Choroid plexus epithelial cell (primary cell): ENCODE data around the gene TRAF3IP1.

Source experiments
- DNase-seq: peaks from one replicate; pipeline ENCODE4 v3.0.0-alpha.2; 2010; ENCODE audit warnings: low read depth
- H3K4me3 ChIP-seq: 2 replicates; pipeline ENCODE4 v1.5.1; 2011; ENCODE audit warnings: low read depth, mild to moderate bottlenecking, control low read depth, low read length, moderate library complexity
- TF ChIP-seq, protein P1 (sequence below): conservative IDR thresholded peaks from 2 replicates; pipeline ENCODE4 v1.5.1; 2011; ENCODE audit warnings: low read depth, mild to moderate bottlenecking, control low read depth, inconsistent platforms, low read length, moderate library complexity

The TRAF3IP1 gene

DNA sequence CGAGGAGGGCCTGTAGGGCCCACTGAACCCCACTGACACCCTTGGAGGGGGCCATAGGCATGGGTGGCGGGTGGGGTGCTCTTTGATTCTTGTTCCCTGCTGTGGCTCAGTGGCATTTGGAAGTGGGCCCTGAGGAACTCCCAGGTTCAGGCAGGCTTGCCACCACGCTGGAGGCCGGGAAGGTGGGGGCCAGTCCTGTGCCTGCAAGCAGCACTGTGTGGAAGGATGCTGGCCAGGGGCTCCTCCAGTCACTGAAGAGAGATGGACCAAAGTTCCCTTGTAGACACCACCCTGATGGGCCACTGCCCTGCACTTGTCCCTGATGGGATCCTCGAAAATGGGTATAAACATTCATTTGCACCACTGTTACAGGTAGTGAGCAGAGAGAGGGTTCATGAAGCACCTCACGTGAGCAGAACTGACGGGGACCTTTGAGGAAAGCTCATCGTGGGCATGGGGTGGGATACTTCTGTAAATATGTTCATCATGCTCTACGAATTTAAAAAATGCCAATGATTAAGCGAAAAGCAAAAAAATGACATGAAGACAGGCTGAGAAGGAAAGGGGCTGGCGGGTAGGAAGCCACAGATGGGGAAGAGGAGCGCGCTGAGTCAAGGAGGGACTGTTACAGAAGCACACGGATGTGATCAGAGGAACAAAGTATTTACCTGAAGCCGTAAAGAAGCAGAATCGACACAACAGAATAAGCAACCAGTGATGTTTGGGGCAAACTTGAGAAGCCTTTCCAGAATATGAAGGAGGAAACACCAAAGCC lies 61.2 kb downstream of the TRAF3IP1 start:
- DNase-seq = no peak
- TF ChIP-seq, protein P1, sequence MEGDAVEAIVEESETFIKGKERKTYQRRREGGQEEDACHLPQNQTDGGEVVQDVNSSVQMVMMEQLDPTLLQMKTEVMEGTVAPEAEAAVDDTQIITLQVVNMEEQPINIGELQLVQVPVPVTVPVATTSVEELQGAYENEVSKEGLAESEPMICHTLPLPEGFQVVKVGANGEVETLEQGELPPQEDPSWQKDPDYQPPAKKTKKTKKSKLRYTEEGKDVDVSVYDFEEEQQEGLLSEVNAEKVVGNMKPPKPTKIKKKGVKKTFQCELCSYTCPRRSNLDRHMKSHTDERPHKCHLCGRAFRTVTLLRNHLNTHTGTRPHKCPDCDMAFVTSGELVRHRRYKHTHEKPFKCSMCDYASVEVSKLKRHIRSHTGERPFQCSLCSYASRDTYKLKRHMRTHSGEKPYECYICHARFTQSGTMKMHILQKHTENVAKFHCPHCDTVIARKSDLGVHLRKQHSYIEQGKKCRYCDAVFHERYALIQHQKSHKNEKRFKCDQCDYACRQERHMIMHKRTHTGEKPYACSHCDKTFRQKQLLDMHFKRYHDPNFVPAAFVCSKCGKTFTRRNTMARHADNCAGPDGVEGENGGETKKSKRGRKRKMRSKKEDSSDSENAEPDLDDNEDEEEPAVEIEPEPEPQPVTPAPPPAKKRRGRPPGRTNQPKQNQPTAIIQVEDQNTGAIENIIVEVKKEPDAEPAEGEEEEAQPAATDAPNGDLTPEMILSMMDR = no peak

GRCh38 chr2:238382381-238382781 lies 62.1 kb downstream of the TRAF3IP1 start:
- TF ChIP-seq, protein P1 = no peak
- H3K4me3 ChIP-seq = no peak overlapping the region
- peak; percentile 23 for DNase-seq

More for the DNA sequence above, 61.2 kb downstream of the TRAF3IP1 start:
- H3K4me3 ChIP-seq = no peak overlapping the region

DNA sequence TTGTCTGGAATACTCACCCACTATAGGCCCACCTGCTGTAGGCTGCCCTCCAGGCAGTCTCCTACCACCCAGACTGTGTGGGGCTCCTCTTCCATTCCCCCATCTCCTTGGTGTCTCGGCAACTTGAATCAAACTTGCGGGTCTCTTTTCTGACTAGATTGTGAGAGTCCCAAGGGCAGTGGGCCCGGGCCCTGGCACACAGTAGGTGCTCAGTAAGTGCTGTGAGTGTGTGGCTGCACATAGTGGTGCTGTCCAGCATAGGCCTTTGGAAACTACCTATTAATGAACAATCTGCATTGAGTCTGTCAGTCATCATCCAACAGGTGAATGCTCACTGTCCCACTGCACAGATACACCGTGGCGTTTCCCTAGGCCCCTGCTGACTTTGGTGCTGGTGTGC lies 62.8 kb downstream of the TRAF3IP1 start:
- TF ChIP-seq, protein P1 = no peak
- DNase-seq = no peak
- H3K4me3 ChIP-seq = no peak overlapping the region

- no peak for DNase-seq
- H3K4me3 ChIP-seq = no peak overlapping the region
- TF ChIP-seq, protein P1 = no peak
Observed at GRCh38 chr2:238383743-238384380, 63.5 kb downstream of the TRAF3IP1 start.

GRCh38 chr2:238387332-238387731 lies 67.0 kb downstream of the TRAF3IP1 start:
- TF ChIP-seq, protein P1 = no peak
- no peak overlapping the region for H3K4me3 ChIP-seq
- DNase-seq = peak; percentile 40

DNA sequence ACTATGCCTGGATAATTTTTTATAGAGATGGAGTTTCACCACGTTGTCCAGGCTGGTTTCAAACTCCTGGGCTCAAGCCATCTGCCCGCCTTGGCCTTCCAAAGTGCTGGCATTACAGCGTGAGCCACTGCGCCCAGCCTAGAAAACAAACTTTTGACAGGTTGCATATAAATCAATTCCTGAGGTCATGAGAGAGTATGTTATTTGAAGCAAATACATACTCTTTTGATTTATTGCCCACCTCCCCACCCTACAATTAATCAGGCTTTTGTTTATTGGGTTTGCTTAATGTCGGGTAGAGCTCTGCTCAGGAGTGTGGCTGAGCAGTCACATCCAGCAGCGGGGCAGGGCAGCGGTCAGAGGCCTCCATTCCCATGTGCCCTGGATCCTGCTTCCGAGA lies 68.5 kb downstream of the TRAF3IP1 start:
- H3K4me3 ChIP-seq = no peak overlapping the region
- TF ChIP-seq, protein P1 = no peak
- no peak for DNase-seq
